ENCODE measurements around the gene NDFIP1. TPM values are rescaled to one million over a fixed set of nuclear protein-coding genes. Genes with fewer than 3 reads are reported as not detected.
A peak's percentile ranks its signal among the peaks of the same experiment; 100 is the strongest.

NDFIP1 gene
- total and polyA plus RNA-seq, 7 experiments from 2014 or later, result 53.0 to 136 (median 99.3) TPM

DNA sequence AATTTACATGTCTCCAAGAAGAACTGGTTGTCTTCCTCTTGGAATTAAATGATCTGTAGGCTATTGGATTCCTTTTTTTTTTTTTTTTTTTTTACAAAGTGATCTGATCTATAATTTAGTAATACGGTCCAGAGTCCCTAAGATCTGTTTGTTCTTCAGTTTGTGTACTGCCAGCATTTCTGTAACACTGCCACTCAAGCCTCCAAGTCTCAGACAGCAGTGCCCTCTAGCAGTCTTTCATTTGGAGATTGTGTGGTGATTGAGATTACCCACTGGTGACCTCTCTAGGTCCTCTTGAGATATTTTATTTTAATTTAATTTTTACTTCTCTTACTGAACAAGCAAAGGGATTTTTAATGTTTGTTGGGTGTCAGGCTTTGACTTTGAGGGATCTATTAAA is 40.8 kb downstream of the NDFIP1 start:
- no peak for DNase-seq
- no peak overlapping the region for H3K27ac ChIP-seq (ENCODE audit: low read depth, low read length)
- H3K4me3 ChIP-seq (ENCODE audit: low read length), result no peak overlapping the region
- no peaks in the 10 kb centered on the region for H3K9me3 ChIP-seq (ENCODE audit: control insufficient read depth in 2 of 3, low read length in 3 of 3)
- no peaks in the 10 kb centered on the region for H3K4me1 ChIP-seq (ENCODE audit: control insufficient read depth in 2 of 2, insufficient read depth in 2 of 2, low read length in 2 of 2)
- no peak for ATAC-seq
- H3K9me3 Mint-ChIP-seq, result no peaks in the 10 kb centered on the region
- no peaks in the 10 kb centered on the region for H3K27me3 ChIP-seq (ENCODE audit: control insufficient read depth in 2 of 2, insufficient read depth in 2 of 2, low read length in 2 of 2)
- H3K4me1 Mint-ChIP-seq, result peaks cover 0 to 20% (median 5%) of the 10 kb centered on the region in 7 donors
- peaks cover 20 to 66% (median 36%) of the 10 kb centered on the region in 3 experiments for H3K36me3 ChIP-seq (ENCODE audit: control insufficient read depth in 2 of 3, insufficient read depth in 3 of 3, low read length in 3 of 3)
- peak overlapping the region in 3 of 9 donors; percentile 36 to 82 (median 53) for H3K27ac Mint-ChIP-seq
- H3K27me3 Mint-ChIP-seq, result no peaks in the 10 kb centered on the region
- H3K36me3 Mint-ChIP-seq, result peaks cover 6 to 39% (median 20%) of the 10 kb centered on the region in 5 donors
- POLR2A ChIA-PET, result interaction anchor here (0.8 kb wide), 1 partner anchor 21 kb away, joined by 3 read pairs; no protein-coding TSS in a partner anchor
- H3K4me3 Mint-ChIP-seq, result no peak overlapping the region
- CTCF ChIA-PET, result interaction anchor here (0.8 to 8.1 kb wide), 2 partner anchors 157 to 198 kb away, joined by 3 to 117 read pairs; no protein-coding TSS in a partner anchor
- intact Hi-C loops (cut with micrococcal nuclease), result loop anchor here in 1 of 2 donors (10.0 kb wide), 1 partner anchor 265 kb away; no protein-coding TSS in a partner anchor

DNA sequence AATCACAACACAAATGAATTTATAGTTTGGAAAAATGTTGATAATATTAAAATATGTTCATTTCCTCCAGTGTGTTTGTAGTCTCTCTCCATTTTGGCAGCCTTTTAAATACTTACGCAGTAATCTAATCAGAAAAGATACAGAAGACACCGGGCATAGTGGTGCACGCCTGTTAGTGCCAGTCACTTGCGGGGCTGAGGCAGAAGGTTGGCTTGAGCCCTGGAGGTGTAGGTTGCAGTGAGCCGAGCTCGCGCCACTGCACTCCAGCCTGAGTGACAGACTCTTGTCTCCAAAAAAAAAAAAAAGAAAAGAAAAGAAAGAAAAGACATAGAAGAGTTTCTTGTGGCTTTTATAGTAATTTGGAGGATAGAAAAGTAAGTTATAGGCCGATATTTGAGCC is 41.9 kb downstream of the NDFIP1 start:
- no peak for ATAC-seq
- H3K27ac Mint-ChIP-seq, result peak overlapping the region in 1 of 9 donors; percentile 82
- peaks cover 14 to 59% (median 35%) of the 10 kb centered on the region in 3 experiments for H3K36me3 ChIP-seq (ENCODE audit: control insufficient read depth in 2 of 3, insufficient read depth in 3 of 3, low read length in 3 of 3)
- H3K4me1 Mint-ChIP-seq, result peaks cover 0 to 20% (median 5%) of the 10 kb centered on the region in 7 donors
- no peaks in the 10 kb centered on the region for H3K4me1 ChIP-seq (ENCODE audit: control insufficient read depth in 2 of 2, insufficient read depth in 2 of 2, low read length in 2 of 2)
- H3K9me3 Mint-ChIP-seq, result peaks cover 0 to 3% (median 0%) of the 10 kb centered on the region in 11 donors
- no peaks in the 10 kb centered on the region for H3K27me3 ChIP-seq (ENCODE audit: control insufficient read depth in 2 of 2, insufficient read depth in 2 of 2, low read length in 2 of 2)
- ChIA-PET POLR2A (no interaction called here), CTCF (no interaction called here)
- H3K4me3 Mint-ChIP-seq, result no peak overlapping the region
- no peaks in the 10 kb centered on the region for H3K9me3 ChIP-seq (ENCODE audit: control insufficient read depth in 2 of 3, low read length in 3 of 3)
- H3K4me3 ChIP-seq (ENCODE audit: low read length), result no peak overlapping the region
- peaks cover 6 to 39% (median 20%) of the 10 kb centered on the region in 5 donors for H3K36me3 Mint-ChIP-seq
- intact Hi-C loops (cut with micrococcal nuclease), result loop anchor here (5.0 to 10.0 kb wide), 6 partner anchors 72 to 732 kb away; partner anchors contain the start of gene SPRY4 (in 1 of the 2)
- DNase-seq, result no peak
- H3K27me3 Mint-ChIP-seq, result no peaks in the 10 kb centered on the region
- no peak overlapping the region for H3K27ac ChIP-seq (ENCODE audit: low read depth, low read length)

DNA sequence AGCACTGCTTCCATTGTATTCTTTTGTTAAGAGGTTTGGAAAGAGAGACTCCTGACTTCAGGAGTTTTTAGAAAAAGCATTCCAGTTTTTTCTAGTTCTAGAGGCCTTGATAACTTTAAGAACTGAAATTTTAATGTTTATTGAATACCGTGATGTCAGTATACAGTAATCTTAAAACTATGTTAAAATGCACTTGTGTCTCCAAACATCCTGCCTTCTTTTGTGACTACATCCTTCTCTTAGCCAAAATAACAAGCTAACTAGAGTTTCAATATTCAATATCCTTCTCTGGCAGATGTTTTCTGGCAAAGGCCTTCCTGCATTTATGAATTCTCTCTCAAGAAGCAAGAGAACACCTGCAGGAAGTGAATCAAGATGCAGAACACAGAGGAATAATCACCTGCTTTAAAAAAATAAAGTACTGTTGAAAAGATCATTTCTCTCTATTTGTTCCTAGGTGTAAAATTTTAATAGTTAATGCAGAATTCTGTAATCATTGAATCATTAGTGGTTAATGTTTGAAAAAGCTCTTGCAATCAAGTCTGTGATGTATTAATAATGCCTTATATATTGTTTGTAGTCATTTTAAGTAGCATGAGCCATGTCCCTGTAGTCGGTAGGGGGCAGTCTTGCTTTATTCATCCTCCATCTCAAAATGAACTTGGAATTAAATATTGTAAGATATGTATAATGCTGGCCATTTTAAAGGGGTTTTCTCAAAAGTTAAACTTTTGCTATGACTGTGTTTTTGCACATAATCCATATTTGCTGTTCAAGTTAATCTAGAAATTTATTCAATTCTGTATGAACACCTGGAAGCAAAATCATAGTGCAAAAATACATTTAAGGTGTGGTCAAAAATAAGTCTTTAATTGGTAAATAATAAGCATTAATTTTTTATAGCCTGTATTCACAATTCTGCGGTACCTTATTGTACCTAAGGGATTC is 43.1 kb downstream of the NDFIP1 start:
- no peak overlapping the region for H3K4me3 Mint-ChIP-seq
- POLR2A ChIA-PET, result no interaction called here
- no peaks in the 10 kb centered on the region for H3K27me3 Mint-ChIP-seq
- no peaks in the 10 kb centered on the region for H3K9me3 ChIP-seq (ENCODE audit: control insufficient read depth in 2 of 3, low read length in 3 of 3)
- H3K4me3 ChIP-seq (ENCODE audit: low read length), result no peak overlapping the region
- peaks cover 0 to 3% (median 0%) of the 10 kb centered on the region in 11 donors for H3K9me3 Mint-ChIP-seq
- peaks cover 0 to 26% (median 9%) of the 10 kb centered on the region in 7 donors for H3K4me1 Mint-ChIP-seq
- H3K27me3 ChIP-seq (ENCODE audit: control insufficient read depth in 2 of 2, insufficient read depth in 2 of 2, low read length in 2 of 2), result no peaks in the 10 kb centered on the region
- H3K4me1 ChIP-seq (ENCODE audit: control insufficient read depth in 2 of 2, insufficient read depth in 2 of 2, low read length in 2 of 2), result no peaks in the 10 kb centered on the region
- DNase-seq (peak in 6 of 9 donors; percentile 49 to 69 (median 62)), ATAC-seq (peak; percentile 87)
- H3K27ac Mint-ChIP-seq, result peak overlapping the region in 2 of 9 donors; percentile 16 to 56
- H3K36me3 Mint-ChIP-seq, result peaks cover 6 to 34% (median 19%) of the 10 kb centered on the region in 5 donors
- H3K27ac ChIP-seq (ENCODE audit: low read depth, low read length), result no peak overlapping the region
- CTCF ChIA-PET, result interaction anchor here (0.8 to 1.8 kb wide), 6 partner anchors 8 to 547 kb away, joined by 3 to 7 read pairs (median 6); no protein-coding TSS in a partner anchor
- peaks cover 9 to 47% (median 30%) of the 10 kb centered on the region in 3 experiments for H3K36me3 ChIP-seq (ENCODE audit: control insufficient read depth in 2 of 3, insufficient read depth in 3 of 3, low read length in 3 of 3)
- intact Hi-C loops (cut with micrococcal nuclease), result loop anchor here (1.0 to 10.0 kb wide), 16 partner anchors 71 to 731 kb away; partner anchors contain the start of gene SPRY4 (in 1 of the 2)

DNA sequence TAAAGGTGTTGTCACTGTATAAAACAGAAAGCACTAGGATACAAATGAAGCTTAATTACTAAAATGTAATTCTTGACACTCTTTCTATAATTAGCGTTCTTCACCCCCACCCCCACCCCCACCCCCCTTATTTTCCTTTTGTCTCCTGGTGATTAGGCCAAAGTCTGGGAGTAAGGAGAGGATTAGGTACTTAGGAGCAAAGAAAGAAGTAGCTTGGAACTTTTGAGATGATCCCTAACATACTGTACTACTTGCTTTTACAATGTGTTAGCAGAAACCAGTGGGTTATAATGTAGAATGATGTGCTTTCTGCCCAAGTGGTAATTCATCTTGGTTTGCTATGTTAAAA is 43.8 kb downstream of the NDFIP1 start:
- Histone ChIP-seq H3K36me3 (ENCODE audit: control insufficient read depth in 2 of 3, insufficient read depth in 3 of 3, low read length in 3 of 3) (peaks cover 2 to 45% (median 30%) of the 10 kb centered on the region in 3 experiments), H3K4me1 (ENCODE audit: control insufficient read depth in 2 of 2, insufficient read depth in 2 of 2, low read length in 2 of 2) (no peaks in the 10 kb centered on the region), H3K27me3 (ENCODE audit: control insufficient read depth in 2 of 2, insufficient read depth in 2 of 2, low read length in 2 of 2) (no peaks in the 10 kb centered on the region)

DNA sequence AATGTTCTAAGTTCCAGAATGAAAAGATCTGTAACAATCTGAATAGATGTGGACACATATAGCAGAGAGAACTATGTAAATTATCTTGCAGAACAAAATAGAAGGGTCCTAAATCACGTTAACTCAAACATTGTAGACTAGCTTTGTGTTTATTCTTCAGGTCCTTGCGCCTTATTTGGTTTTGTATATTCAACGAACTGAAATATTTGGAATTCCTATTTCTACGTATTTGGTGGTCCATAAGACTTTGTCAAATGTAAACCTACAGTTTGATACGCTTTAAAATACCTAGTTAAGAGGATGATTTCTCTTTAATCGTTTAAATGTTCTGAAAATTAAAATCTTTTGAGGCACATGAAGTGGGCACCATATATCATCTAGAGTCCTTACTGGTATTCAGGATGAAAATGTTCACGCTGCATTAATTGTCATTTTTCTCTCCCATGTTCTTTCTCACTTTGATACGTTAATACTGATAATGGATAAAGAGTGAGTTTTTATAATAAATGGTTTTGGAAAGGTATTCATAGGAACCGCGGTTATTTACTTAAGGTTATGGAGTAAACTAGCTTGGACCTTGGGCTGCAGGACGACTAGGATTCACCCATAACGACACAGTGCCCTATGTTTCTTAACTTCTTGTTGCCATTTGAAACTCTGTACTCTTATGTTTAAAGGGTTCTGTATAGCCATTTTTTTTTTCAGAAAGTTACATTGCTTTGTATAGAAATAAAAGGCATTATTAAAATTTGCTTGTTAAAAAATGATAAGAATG is 45.3 kb downstream of the NDFIP1 start:
- ChIA-PET POLR2A (interaction anchor here (0.7 to 1.4 kb wide), 2 partner anchors 103 to 185 kb away, joined by 3 to 4 read pairs; partner anchors contain the start of gene RNF14), CTCF (interaction anchor here (0.5 to 1.7 kb wide), 4 partner anchors 11 to 545 kb away, joined by 3 to 6 read pairs (median 4); no protein-coding TSS in a partner anchor)
- Histone ChIP-seq H3K9me3 (ENCODE audit: control insufficient read depth in 2 of 3, low read length in 3 of 3) (no peaks in the 10 kb centered on the region), H3K4me3 (ENCODE audit: low read length) (no peak overlapping the region), H3K36me3 (ENCODE audit: control insufficient read depth in 2 of 3, insufficient read depth in 3 of 3, low read length in 3 of 3) (peaks cover 0 to 35% (median 21%) of the 10 kb centered on the region in 3 experiments), H3K27ac (ENCODE audit: low read depth, low read length) (no peak overlapping the region), H3K27me3 (ENCODE audit: control insufficient read depth in 2 of 2, insufficient read depth in 2 of 2, low read length in 2 of 2) (no peaks in the 10 kb centered on the region), H3K4me1 (ENCODE audit: control insufficient read depth in 2 of 2, insufficient read depth in 2 of 2, low read length in 2 of 2) (no peaks in the 10 kb centered on the region)
- peaks cover 0 to 24% (median 9%) of the 10 kb centered on the region in 5 donors for H3K36me3 Mint-ChIP-seq
- intact Hi-C loops (cut with micrococcal nuclease), result loop anchor here (2.0 to 10.0 kb wide), 10 partner anchors 68 to 728 kb away; partner anchors contain the start of gene SPRY4 (in 1 of the 2)
- H3K9me3 Mint-ChIP-seq, result peaks cover 0 to 3% (median 0%) of the 10 kb centered on the region in 11 donors
- no peak overlapping the region for H3K27ac Mint-ChIP-seq
- peaks cover 0 to 26% (median 11%) of the 10 kb centered on the region in 7 donors for H3K4me1 Mint-ChIP-seq
- no peak overlapping the region for H3K4me3 Mint-ChIP-seq
- ATAC-seq, result no peak
- no peak for DNase-seq
- H3K27me3 Mint-ChIP-seq, result no peaks in the 10 kb centered on the region

More for the DNA sequence above, 43.8 kb downstream of the NDFIP1 start:
- Mint-ChIP-seq H3K27me3 (no peaks in the 10 kb centered on the region), H3K9me3 (peaks cover 0 to 3% (median 0%) of the 10 kb centered on the region in 11 donors), H3K4me1 (peaks cover 0 to 29% (median 10%) of the 10 kb centered on the region in 7 donors), H3K4me3 (no peak overlapping the region), H3K36me3 (peaks cover 4 to 27% (median 15%) of the 10 kb centered on the region in 5 donors), H3K27ac (no peak overlapping the region)
- ChIA-PET POLR2A (no interaction called here), CTCF (interaction anchor here (1.0 to 1.8 kb wide), 4 partner anchors 9 to 546 kb away, joined by 3 to 6 read pairs (median 6); no protein-coding TSS in a partner anchor)
- Histone ChIP-seq H3K27ac (ENCODE audit: low read depth, low read length) (no peak overlapping the region), H3K9me3 (ENCODE audit: control insufficient read depth in 2 of 3, low read length in 3 of 3) (no peaks in the 10 kb centered on the region), H3K4me3 (ENCODE audit: low read length) (no peak overlapping the region)
- no peak for ATAC-seq
- DNase-seq, result no peak
- intact Hi-C loops (cut with micrococcal nuclease), result loop anchor here (1.0 to 10.0 kb wide), 16 partner anchors 70 to 730 kb away; partner anchors contain the start of gene SPRY4 (in 1 of the 2)
